Left ventricle myocardium inferior (tissue), 1 donor: ENCODE measurements around the gene DGLUCY. TPM values are rescaled to one million over a fixed set of nuclear protein-coding genes. Genes with fewer than 3 reads are reported as not detected.

Experiments
- DNase-seq: peaks from one replicate; pipeline ENCODE4 v3.0.0-alpha.2; 2020
- H3K27ac ChIP-seq: fragments of 200-600 bp; replicated peaks from 2 replicates; pipeline ENCODE4 v1.8.0; 2021
- H3K27me3 ChIP-seq: fragments of 200-600 bp; 2 replicates; pipeline ENCODE4 v1.8.0; 2021; ENCODE audit warnings: low read depth
- H3K36me3 ChIP-seq: fragments of 200-600 bp; 2 replicates; pipeline ENCODE4 v1.8.0; 2021
- H3K4me1 ChIP-seq: fragments of 200-600 bp; 2 replicates; pipeline ENCODE4 v1.8.0; 2021
- H3K4me3 ChIP-seq: fragments of 200-600 bp; 2 replicates; pipeline ENCODE4 v1.8.0; 2021; ENCODE audit warnings: mild to moderate bottlenecking, moderate library complexity
- H3K9me3 ChIP-seq: fragments of 200-600 bp; replicated peaks from 2 replicates; pipeline ENCODE4 v1.8.0; 2021
- intact Hi-C: fragments of 100-400 bp; cut with micrococcal nuclease; formaldehyde crosslinking; loops from one replicate; pipeline ENCODE4 v1.11.0; 2022
- total RNA-seq: library from RNA; stranded (reverse); fragmentation: NEBNext Ultra II Directional; extraction: Animal tissue kit (Norgen Biotek cat#: 25700); gene quantifications from one replicate; pipeline ENCODE4 v1.2.1, GENCODE V29; 2021
- TF ChIP-seq, protein P1 (sequence below): fragments of 200-600 bp; IDR thresholded peaks from 2 replicates; pipeline ENCODE4 v1.8.0; 2021; ENCODE audit warnings: antibody characterized with exemption, mild to moderate bottlenecking, borderline replicate concordance
- donor health status: DM: no; HTN: yes; CAD: no; lungs with severe emphysema.

DGLUCY gene
- total RNA-seq, 1 donor from 2014 or later: 220 TPM

GRCh38 chr14:91184559-91184958 is 70.7 kb downstream of the DGLUCY start:
- DNase-seq: no peak
- intact Hi-C loops: loop anchor here (5.0 kb wide), 1 partner anchor 103 kb away; no protein-coding TSS in a partner anchor
- Histone ChIP-seq H3K9me3 (no peaks in the 10 kb centered on the region), H3K36me3 (peaks cover 98% of the 10 kb centered on the region), H3K27me3 (no peaks in the 10 kb centered on the region), H3K27ac (no peak overlapping the region), H3K4me3 (no peak overlapping the region), H3K4me1 (no peaks in the 10 kb centered on the region)
- TF ChIP-seq, protein P1, sequence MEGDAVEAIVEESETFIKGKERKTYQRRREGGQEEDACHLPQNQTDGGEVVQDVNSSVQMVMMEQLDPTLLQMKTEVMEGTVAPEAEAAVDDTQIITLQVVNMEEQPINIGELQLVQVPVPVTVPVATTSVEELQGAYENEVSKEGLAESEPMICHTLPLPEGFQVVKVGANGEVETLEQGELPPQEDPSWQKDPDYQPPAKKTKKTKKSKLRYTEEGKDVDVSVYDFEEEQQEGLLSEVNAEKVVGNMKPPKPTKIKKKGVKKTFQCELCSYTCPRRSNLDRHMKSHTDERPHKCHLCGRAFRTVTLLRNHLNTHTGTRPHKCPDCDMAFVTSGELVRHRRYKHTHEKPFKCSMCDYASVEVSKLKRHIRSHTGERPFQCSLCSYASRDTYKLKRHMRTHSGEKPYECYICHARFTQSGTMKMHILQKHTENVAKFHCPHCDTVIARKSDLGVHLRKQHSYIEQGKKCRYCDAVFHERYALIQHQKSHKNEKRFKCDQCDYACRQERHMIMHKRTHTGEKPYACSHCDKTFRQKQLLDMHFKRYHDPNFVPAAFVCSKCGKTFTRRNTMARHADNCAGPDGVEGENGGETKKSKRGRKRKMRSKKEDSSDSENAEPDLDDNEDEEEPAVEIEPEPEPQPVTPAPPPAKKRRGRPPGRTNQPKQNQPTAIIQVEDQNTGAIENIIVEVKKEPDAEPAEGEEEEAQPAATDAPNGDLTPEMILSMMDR: no peak

GRCh38 chr14:91185721-91186120 is 71.8 kb downstream of the DGLUCY start:
- TF ChIP-seq, protein P1: no peak
- Histone ChIP-seq H3K36me3 (peaks cover 96% of the 10 kb centered on the region), H3K27me3 (no peaks in the 10 kb centered on the region), H3K9me3 (no peaks in the 10 kb centered on the region), H3K27ac (no peak overlapping the region), H3K4me3 (no peak overlapping the region), H3K4me1 (no peaks in the 10 kb centered on the region)
- no peak for DNase-seq
- intact Hi-C loops: no loop called here

GRCh38 chr14:91186515-91187066 is 72.7 kb downstream of the DGLUCY start:
- H3K4me3 ChIP-seq: no peak overlapping the region
- TF ChIP-seq, protein P1: no peak
- DNase-seq: no peak
- H3K27ac ChIP-seq: no peak overlapping the region
- no peaks in the 10 kb centered on the region for H3K4me1 ChIP-seq
- peaks cover 96% of the 10 kb centered on the region for H3K36me3 ChIP-seq
- intact Hi-C loops: no loop called here
- no peaks in the 10 kb centered on the region for H3K9me3 ChIP-seq
- no peaks in the 10 kb centered on the region for H3K27me3 ChIP-seq

GRCh38 chr14:91187271-91187670 is 73.4 kb downstream of the DGLUCY start:
- Histone ChIP-seq H3K9me3 (no peaks in the 10 kb centered on the region), H3K4me1 (no peaks in the 10 kb centered on the region), H3K27ac (no peak overlapping the region), H3K36me3 (peaks cover 96% of the 10 kb centered on the region), H3K27me3 (no peaks in the 10 kb centered on the region), H3K4me3 (no peak overlapping the region)
- intact Hi-C loops: no loop called here
- DNase-seq: no peak
- TF ChIP-seq, protein P1: no peak

DNA sequence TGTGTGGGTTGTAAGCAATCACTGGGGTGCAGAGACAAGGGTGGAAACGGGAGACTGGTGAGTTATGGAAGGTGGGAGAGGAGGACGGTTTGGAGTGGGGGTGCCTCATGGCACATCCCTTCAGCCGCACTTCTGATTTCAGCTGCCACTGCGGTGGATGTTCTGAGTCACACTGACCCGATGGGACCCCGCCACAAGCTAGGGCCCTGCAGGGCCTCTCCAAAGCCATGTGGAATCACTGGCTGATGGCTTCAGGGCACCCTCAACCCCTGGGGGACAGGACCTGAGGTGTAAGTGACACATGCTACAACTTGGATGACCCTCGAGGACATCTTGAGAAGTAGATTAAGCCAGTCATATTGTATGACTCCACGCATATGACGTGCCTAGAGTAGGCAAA is 77.0 kb downstream of the DGLUCY start:
- Histone ChIP-seq H3K4me1 (peaks cover 11% of the 10 kb centered on the region), H3K36me3 (peaks cover 88% of the 10 kb centered on the region), H3K27ac (no peak overlapping the region), H3K4me3 (no peak overlapping the region), H3K27me3 (no peaks in the 10 kb centered on the region), H3K9me3 (no peaks in the 10 kb centered on the region)
- intact Hi-C loops: no loop called here
- DNase-seq: no peak
- TF ChIP-seq, protein P1: no peak
